B cell (primary cell): ENCODE measurements around the gene TAMALIN. TPM values are rescaled to one million over a fixed set of nuclear protein-coding genes. Genes with fewer than 3 reads are reported as not detected.

Experiments used
- ATAC-seq: fragments of 200-7000 bp; cut with Tn5 transposase; one replicate; pipeline ENCODE4 v1.10.0; 2021; ENCODE audit warnings: low read depth, mild to moderate bottlenecking, moderate number of reproducible peaks, moderate library complexity
- CTCF ChIA-PET: fragments of 350-600 bp; sonication (Branson Sonifier 250); formaldehyde crosslinking; loops from one replicate; lab custom pipeline; 2021; ENCODE audit warnings: antibody characterized with exemption, inconsistent platforms; lab: Charles Lee
- POLR2A ChIA-PET: fragments of 350-600 bp; sonication (Branson Sonifier 250); formaldehyde crosslinking; loops from one replicate; lab custom pipeline; 2021; ENCODE audit warnings: antibody characterized with exemption; lab: Charles Lee
- DNase-seq: peaks from one replicate; pipeline ENCODE4 v3.0.0; 2013
- H2AFZ ChIP-seq: 2 replicates; pipeline ENCODE4 v1.6.1; 2012; ENCODE audit warnings: mild to moderate bottlenecking, low read depth, low read length; ENCODE audit not compliant: insufficient read depth, poor library complexity, severe bottlenecking
- H3K27ac ChIP-seq, 2 donors: 1 replicate in 1 of 2; 2 replicates in 1 of 2; pipeline ENCODE4 v1.5.1; 2012 to 2013; ENCODE audit warnings: low read length in 2 of 2, mild to moderate bottlenecking in 2 of 2, moderate library complexity in 1 of 2
- H3K27me3 ChIP-seq, 4 experiments: fragments of 200-600 bp in 1 of 4; sonication (generic) in 1 of 4; replicated peaks in 1 of 4; 1 replicate in 2 of 4; 2 replicates in 2 of 4; pipeline versions ENCODE4 v1.6.1 to v1.7.0; 2013 to 2016; ENCODE audit warnings: low read length in 3 of 4, mild to moderate bottlenecking in 2 of 4, mixed read lengths in 1 of 4, moderate library complexity in 1 of 4; ENCODE audit not compliant: insufficient read depth in 4 of 4, control insufficient read depth in 3 of 4; ENCODE audit errors: control extremely low read depth in 1 of 4
- H3K36me3 ChIP-seq, 2 experiments: replicated peaks in 1 of 2; 1 replicate in 1 of 2; 2 replicates in 1 of 2; pipeline versions ENCODE4 v1.6.1 to v1.7.1; 2013; ENCODE audit warnings: low read length in 1 of 2; ENCODE audit not compliant: insufficient read depth in 2 of 2, control insufficient read depth in 1 of 2; ENCODE audit errors: control extremely low read depth in 1 of 2, extremely low read depth in 1 of 2
- H3K4me1 ChIP-seq, 2 donors: fragments of 200-600 bp in 1 of 2; sonication (generic) in 1 of 2; 1 replicate in 1 of 2; 2 replicates in 1 of 2; pipeline versions ENCODE4 v1.5.1 to v1.6.1; 2013 to 2017; ENCODE audit warnings: low read length in 2 of 2; ENCODE audit not compliant: control insufficient read depth in 2 of 2, insufficient read depth in 2 of 2
- H3K4me2 ChIP-seq: replicated peaks from 2 replicates; pipeline ENCODE3; 2012; ENCODE audit warnings: mild to moderate bottlenecking, low read depth, low read length; ENCODE audit not compliant: poor library complexity, severe bottlenecking
- H3K4me3 ChIP-seq, 5 experiments: fragments of 200-600 bp in 1 of 5; sonication (generic) in 1 of 5; 1 replicate in 3 of 5; 2 replicates in 2 of 5; pipeline versions ENCODE4 v1.5.1 to v1.7.0; 2011 to 2016; ENCODE audit warnings: low read length in 4 of 5, mild to moderate bottlenecking in 4 of 5, low read depth in 2 of 5, control low read depth in 1 of 5, moderate library complexity in 1 of 5; ENCODE audit not compliant: insufficient read depth in 1 of 5; ENCODE audit errors: control extremely low read depth in 1 of 5, extremely low read depth in 1 of 5
- H3K79me2 ChIP-seq: fragments of 200-600 bp; sonication (generic); one replicate; pipeline ENCODE4 v1.6.0; 2016; ENCODE audit warnings: low read length; ENCODE audit not compliant: control insufficient read depth, insufficient read depth
- H3K9ac ChIP-seq: fragments of 200-600 bp; sonication (generic); 2 replicates; pipeline ENCODE4 v1.6.1; 2017; ENCODE audit warnings: mild to moderate bottlenecking, low read length, moderate library complexity
- H3K9me3 ChIP-seq, 3 donors: one replicate each; pipeline versions ENCODE4 v1.6.1 to v1.7.1; 2013; ENCODE audit warnings: low read length in 2 of 3; ENCODE audit not compliant: control insufficient read depth in 2 of 3, insufficient read depth in 1 of 3; ENCODE audit errors: control extremely low read depth in 1 of 3
- H4K20me1 ChIP-seq: 2 replicates; pipeline ENCODE4 v1.6.0; 2012; ENCODE audit warnings: mild to moderate bottlenecking, low read length; ENCODE audit not compliant: insufficient read depth, control insufficient read depth, poor library complexity, severe bottlenecking
- H3K27ac Mint-ChIP-seq: one replicate; pipeline ENCODE4 v1.8.0; 2021; ENCODE audit warnings: mixed read lengths
- H3K27me3 Mint-ChIP-seq: one replicate; pipeline ENCODE4 v1.8.0; 2021; ENCODE audit warnings: mixed read lengths
- H3K4me1 Mint-ChIP-seq: one replicate; pipeline ENCODE4 v1.8.0; 2021; ENCODE audit warnings: mixed read lengths
- H3K4me3 Mint-ChIP-seq: one replicate; pipeline ENCODE4 v1.8.0; 2021; ENCODE audit warnings: mixed read lengths
- H3K9me3 Mint-ChIP-seq: one replicate; pipeline ENCODE4 v1.8.0; 2022; ENCODE audit warnings: mixed read lengths; ENCODE audit not compliant: insufficient read depth
- CTCF ChIP-seq: fragments of 200-600 bp; IDR thresholded peaks from one replicate; pipeline ENCODE4 v1.8.0; 2022; ENCODE audit warnings: antibody characterized with exemption, mild to moderate bottlenecking
- EZH2 ChIP-seq: IDR thresholded peaks from 2 replicates; pipeline ENCODE4 v1.6.1; 2012; ENCODE audit warnings: borderline replicate concordance, low read depth, mild to moderate bottlenecking, moderate library complexity, low read length; ENCODE audit not compliant: insufficient read depth, poor library complexity, severe bottlenecking
- WGBS: methylation state at CpG from one replicate; pipeline ENCODE4 v1.1.5; 2013; ENCODE audit warnings: missing lambda C conversion rate; ENCODE audit not compliant: insufficient coverage; 5-methylcytosine and 5-hydroxymethylcytosine counted together
- intact Hi-C: fragments of 100-400 bp; cut with micrococcal nuclease; formaldehyde crosslinking; loops from one replicate; pipeline ENCODE4 v1.10.0; 2022
- polyA plus RNA-seq: library from polyadenylated mRNA; depleted of rRNA; stranded (reverse); fragments of >200 nt; gene quantifications from 2 replicates; pipeline ENCODE4 v1.2.3, GENCODE V29; 2012
- total RNA-seq, 2 donors: library from RNA; stranded (reverse); fragments of 120-200 nt in 1 of 2; gene quantifications; 1 replicate in 1 of 2; 2 replicates in 1 of 2; pipeline versions ENCODE4 v1.2.3 to v1.2.4, GENCODE V29; 2013 to 2022

Gene TAMALIN
- total and polyA plus RNA-seq, 2 donors (not counting 1 experiment from before 2014, with no cell fraction given): 139 to 151 TPM

- H3K36me3 ChIP-seq: peaks cover 0 to 4% of the 10 kb centered on the region in 2 experiments
- H3K4me2 ChIP-seq: no peak overlapping the region
- no peaks in the 10 kb centered on the region for H4K20me1 ChIP-seq
- Mint-ChIP-seq H3K4me3 (no peak overlapping the region), H3K27ac (no peak overlapping the region), H3K27me3 (peaks cover 3% of the 10 kb centered on the region), H3K9me3 (no peaks in the 10 kb centered on the region), H3K4me1 (no peaks in the 10 kb centered on the region)
- no peaks in the 10 kb centered on the region for H3K9me3 ChIP-seq
- ChIA-PET CTCF (interaction anchor here (1.2 to 1.6 kb wide), 5 partner anchors 9 to 63 kb away, joined by 3 to 10 read pairs (median 4); no protein-coding TSS in a partner anchor), POLR2A (no interaction called here)
- H3K4me1 ChIP-seq: no peaks in the 10 kb centered on the region
- no peak overlapping the region for H3K9ac ChIP-seq
- no peak overlapping the region for H2AFZ ChIP-seq
- WGBS: no CpG with 5 or more reads among the region's 1 CpG
- no peak overlapping the region for H3K4me3 ChIP-seq
- ATAC-seq (no peak), DNase-seq (no peak)
- TF ChIP-seq CTCF (no peak), EZH2 (no peak)
- peaks cover 5% of the 10 kb centered on the region for H3K79me2 ChIP-seq
- H3K27me3 ChIP-seq: no peaks in the 10 kb centered on the region
- intact Hi-C loops: no loop called here
- H3K27ac ChIP-seq: no peak overlapping the region
Measured at GRCh38 chr12:51961834-51962233, 44.9 kb upstream of the TAMALIN start.

GRCh38 chr12:51962737-51963136 lies 44.0 kb upstream of the TAMALIN start:
- peaks cover 0 to 4% of the 10 kb centered on the region in 2 experiments for H3K36me3 ChIP-seq
- H3K27ac ChIP-seq: no peak overlapping the region
- H4K20me1 ChIP-seq: no peaks in the 10 kb centered on the region
- WGBS: 40% methylated on average over 2 of the region's 3 CpGs
- no peaks in the 10 kb centered on the region for H3K27me3 ChIP-seq
- POLR2A ChIA-PET: no interaction called here
- no peak for DNase-seq
- no peak overlapping the region for H3K4me2 ChIP-seq
- intact Hi-C loops: no loop called here
- ATAC-seq: no peak
- no peaks in the 10 kb centered on the region for H3K4me1 ChIP-seq
- CTCF ChIA-PET: interaction anchor here (1.2 to 1.6 kb wide), 4 partner anchors 8 to 62 kb away, joined by 3 to 10 read pairs (median 4); no protein-coding TSS in a partner anchor
- no peak overlapping the region for H3K4me3 Mint-ChIP-seq
- H3K4me3 ChIP-seq: no peak overlapping the region
- peaks cover 3% of the 10 kb centered on the region for H3K27me3 Mint-ChIP-seq
- H3K27ac Mint-ChIP-seq: no peak overlapping the region
- no peak overlapping the region for H2AFZ ChIP-seq
- H3K79me2 ChIP-seq: peaks cover 5% of the 10 kb centered on the region
- no peaks in the 10 kb centered on the region for H3K9me3 Mint-ChIP-seq
- no peak overlapping the region for H3K9ac ChIP-seq
- no peak for TF ChIP-seq EZH2
- TF ChIP-seq CTCF: no peak
- H3K4me1 Mint-ChIP-seq: no peaks in the 10 kb centered on the region
- H3K9me3 ChIP-seq: no peaks in the 10 kb centered on the region
